ENCODE results near the gene PAX7.

DNA sequence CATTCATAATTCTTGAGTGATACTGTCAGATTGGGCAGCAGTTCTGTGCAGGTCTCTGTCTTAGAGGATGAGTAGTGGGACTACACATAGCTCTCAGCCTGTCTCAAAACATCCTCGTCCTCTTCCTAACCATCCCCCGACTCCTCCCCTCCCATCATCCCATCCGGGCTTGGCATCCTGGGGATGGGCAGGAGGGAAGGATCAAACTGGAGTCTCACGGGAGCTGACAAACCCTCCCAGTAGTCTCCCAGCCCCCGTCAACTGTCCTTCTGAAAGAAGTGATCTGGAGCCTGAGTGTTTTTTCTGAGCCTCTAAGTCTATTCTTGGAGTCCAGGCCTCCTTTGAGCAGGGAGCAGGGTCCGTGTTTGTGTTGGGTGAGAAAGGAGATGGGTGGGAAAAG, 102.0 kb downstream of the PAX7 start:
- TF ChIP-seq, protein P1, sequence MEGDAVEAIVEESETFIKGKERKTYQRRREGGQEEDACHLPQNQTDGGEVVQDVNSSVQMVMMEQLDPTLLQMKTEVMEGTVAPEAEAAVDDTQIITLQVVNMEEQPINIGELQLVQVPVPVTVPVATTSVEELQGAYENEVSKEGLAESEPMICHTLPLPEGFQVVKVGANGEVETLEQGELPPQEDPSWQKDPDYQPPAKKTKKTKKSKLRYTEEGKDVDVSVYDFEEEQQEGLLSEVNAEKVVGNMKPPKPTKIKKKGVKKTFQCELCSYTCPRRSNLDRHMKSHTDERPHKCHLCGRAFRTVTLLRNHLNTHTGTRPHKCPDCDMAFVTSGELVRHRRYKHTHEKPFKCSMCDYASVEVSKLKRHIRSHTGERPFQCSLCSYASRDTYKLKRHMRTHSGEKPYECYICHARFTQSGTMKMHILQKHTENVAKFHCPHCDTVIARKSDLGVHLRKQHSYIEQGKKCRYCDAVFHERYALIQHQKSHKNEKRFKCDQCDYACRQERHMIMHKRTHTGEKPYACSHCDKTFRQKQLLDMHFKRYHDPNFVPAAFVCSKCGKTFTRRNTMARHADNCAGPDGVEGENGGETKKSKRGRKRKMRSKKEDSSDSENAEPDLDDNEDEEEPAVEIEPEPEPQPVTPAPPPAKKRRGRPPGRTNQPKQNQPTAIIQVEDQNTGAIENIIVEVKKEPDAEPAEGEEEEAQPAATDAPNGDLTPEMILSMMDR (IDR thresholded peaks at IDR 0.05; ENCODE audit: insufficient read depth, low read length) = no peak
- TF ChIP-seq POLR2AphosphoS5 (IDR thresholded peaks at IDR 0.05; ENCODE audit: low read depth) (no peak), GABPA (IDR thresholded peaks at IDR 0.05; ENCODE audit: low read depth) (no peak)

All from HL-60 (cell line).